ENCODE data around the gene CRACR2B. TPM values are rescaled to one million over a fixed set of nuclear protein-coding genes. Genes with fewer than 3 reads are reported as not detected.
A peak's percentile ranks its signal among the peaks of the same experiment; 100 is the strongest.

CRACR2B gene
- total RNA-seq (2021; fragmentation: NEBNext Ultra II Directional; extraction: Animal tissue kit (Norgen Biotek cat#: 25700)), result 1 to 10 TPM in 4 of 6 experiments, under 1 TPM in 2; 0.63 to 2.2 (median 1.2) TPM
- long read RNA-seq, partial matches to known transcripts, result 1 of 2 reads
- long read RNA-seq, other reads (novel, unspliced or antisense), result 0 of 2 reads

- H3K4me1 Mint-ChIP-seq (ENCODE audit: low read depth), result peaks cover 11% of the 10 kb centered on the region
- H3K36me3 Mint-ChIP-seq (ENCODE audit: low read depth), result peaks cover 6% of the 10 kb centered on the region; the same call in 1 of the 2 replicates
- TF ChIP-seq CTCF (IDR thresholded peaks at IDR 0.05), result no peak
- DNase-seq, result no peak
- H3K27me3 Mint-ChIP-seq (ENCODE audit: insufficient read depth), result peaks cover 15% of the 10 kb centered on the region
- H3K9me3 Mint-ChIP-seq, result no peaks in the 10 kb centered on the region
- no peak within 1 kb of the TSS; the same call in 1 of the 2 replicates for H3K27ac Mint-ChIP-seq
- no peak within 1 kb of the TSS for H3K4me3 Mint-ChIP-seq
These were observed at the start of gene CRACR2B for GRCh38 chr11:827897-828192. CRACR2B (plus strand) TSS chr11:827919; CDS start chr11:828608, 689 bp downstream.

DNA sequence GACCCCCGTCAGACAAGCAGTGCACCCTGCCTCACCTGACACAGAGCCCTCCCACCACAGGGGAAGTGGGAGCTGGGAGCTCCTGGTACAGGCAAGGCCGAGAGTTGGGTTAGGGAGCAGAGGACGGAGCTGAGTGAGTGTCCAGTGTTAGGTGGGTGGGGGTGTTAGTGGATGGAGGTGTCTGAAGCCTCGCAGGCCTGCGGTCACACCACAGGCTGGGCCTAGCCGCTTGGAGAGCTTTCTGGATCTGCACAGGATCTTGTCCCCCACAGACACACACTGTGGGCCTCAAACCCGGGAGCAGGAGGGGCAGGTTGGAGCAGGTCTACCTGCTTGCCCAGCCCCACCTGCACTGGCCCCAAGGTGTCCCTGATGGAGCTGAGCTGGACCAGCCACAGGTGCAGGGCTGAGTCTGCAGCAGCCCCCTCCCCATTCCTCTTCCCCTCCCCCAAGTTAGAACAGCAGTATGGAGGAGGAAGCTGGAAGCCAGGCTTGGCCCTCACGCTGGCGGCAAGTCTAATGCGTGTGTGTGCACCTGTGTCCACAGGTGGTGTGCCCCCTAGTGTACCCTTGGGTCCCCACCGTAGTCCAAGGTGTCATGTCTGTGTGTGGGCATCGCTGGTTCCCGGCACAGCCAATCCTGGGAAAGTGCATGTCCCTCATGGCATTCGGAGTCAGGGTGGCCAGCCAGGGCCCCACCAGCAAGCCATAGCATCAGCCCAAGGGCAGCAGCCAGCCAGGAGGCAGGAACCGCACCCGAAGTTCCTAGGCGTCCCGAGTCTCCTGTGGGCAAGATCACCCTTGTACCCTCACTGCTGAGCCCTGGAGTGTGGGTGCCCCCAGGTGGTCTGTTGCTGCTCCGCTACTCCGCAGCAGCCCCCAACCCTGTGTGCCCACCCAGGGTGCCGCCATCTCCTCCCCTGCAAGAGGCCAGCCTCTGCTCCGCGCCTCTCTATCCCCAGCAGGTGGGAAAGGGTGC lies 48.5 kb upstream of the CRACR2B start:
- peaks cover 4% of the 10 kb centered on the region; the same call in 1 of the 2 replicates for H3K27me3 Mint-ChIP-seq (ENCODE audit: insufficient read depth)
- no peak overlapping the region for H3K27ac Mint-ChIP-seq
- H3K9me3 Mint-ChIP-seq, result no peaks in the 10 kb centered on the region
- H3K4me3 Mint-ChIP-seq, result no peak overlapping the region
- peaks cover 6% of the 10 kb centered on the region for H3K36me3 Mint-ChIP-seq (ENCODE audit: low read depth)
- peak; percentile 21; the same call in 1 of the 2 replicates for TF ChIP-seq CTCF (IDR thresholded peaks at IDR 0.05)
- H3K4me1 Mint-ChIP-seq (ENCODE audit: low read depth), result peaks cover 35% of the 10 kb centered on the region
- no peak for DNase-seq

- H3K4me1 Mint-ChIP-seq (ENCODE audit: low read depth), result peaks cover 32% of the 10 kb centered on the region
- peaks cover 6% of the 10 kb centered on the region for H3K36me3 Mint-ChIP-seq (ENCODE audit: low read depth)
- H3K4me3 Mint-ChIP-seq, result no peak overlapping the region
- peaks cover 4% of the 10 kb centered on the region; the same call in 1 of the 2 replicates for H3K27me3 Mint-ChIP-seq (ENCODE audit: insufficient read depth)
- no peak overlapping the region for H3K27ac Mint-ChIP-seq
- no peaks in the 10 kb centered on the region for H3K9me3 Mint-ChIP-seq
- TF ChIP-seq CTCF (IDR thresholded peaks at IDR 0.05), result no peak
- no peak for DNase-seq
These were observed 47.7 kb upstream of the CRACR2B start for GRCh38 chr11:779955-780532.

DNA sequence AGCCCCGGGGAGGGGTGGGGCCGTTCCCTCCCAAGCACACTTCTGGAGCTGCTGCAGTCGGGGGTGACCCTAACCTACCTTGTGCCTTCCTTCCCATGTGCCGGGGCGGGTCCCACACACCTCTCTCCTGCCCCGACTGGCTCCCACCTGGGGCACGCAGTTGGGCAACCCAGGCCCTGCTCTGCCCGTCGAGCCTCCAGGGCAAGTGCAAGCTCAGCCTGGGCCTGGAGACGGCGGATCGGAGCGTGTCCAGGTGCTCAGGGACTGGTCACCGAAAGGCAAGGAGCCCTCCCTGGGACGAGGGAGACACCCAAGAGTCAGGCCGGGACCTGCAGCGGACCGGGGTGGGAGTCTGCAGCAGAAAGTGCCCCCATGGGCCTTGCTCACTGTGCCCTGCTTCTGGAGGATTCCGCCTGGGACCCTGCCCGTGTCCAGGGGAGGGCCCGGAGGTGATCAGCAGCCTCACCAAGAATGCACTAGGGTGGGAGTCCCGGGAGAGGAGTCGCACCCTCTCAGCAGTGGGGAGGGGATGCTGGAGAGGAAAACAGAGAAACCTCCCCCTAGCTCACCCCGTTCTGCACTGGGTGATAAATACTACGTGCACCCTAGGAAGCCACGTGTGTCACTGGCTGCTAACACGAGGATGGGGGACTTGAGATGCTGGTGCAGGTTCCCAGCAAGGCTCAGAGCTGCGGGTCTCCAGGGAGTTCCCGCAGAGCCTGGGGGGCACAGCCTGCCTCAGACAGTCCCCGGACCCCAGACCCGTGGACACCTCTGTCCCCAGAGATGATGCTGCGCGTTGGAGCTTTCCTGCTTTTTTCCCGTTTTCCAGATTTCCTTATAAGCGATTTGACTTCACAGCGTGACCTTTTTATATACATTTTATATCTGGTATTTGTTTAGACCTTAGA lies 45.2 kb upstream of the CRACR2B start:
- Mint-ChIP-seq H3K27me3 (ENCODE audit: insufficient read depth) (no peaks in the 10 kb centered on the region; the same call in 1 of the 2 replicates), H3K36me3 (ENCODE audit: low read depth) (peaks cover 6% of the 10 kb centered on the region), H3K9me3 (no peaks in the 10 kb centered on the region)

More for the DNA sequence above, 45.2 kb upstream of the CRACR2B start:
- Mint-ChIP-seq H3K27ac (no peak overlapping the region), H3K4me1 (ENCODE audit: low read depth) (peaks cover 17% of the 10 kb centered on the region), H3K4me3 (no peak overlapping the region)
- no peak for TF ChIP-seq CTCF (IDR thresholded peaks at IDR 0.05)
- DNase-seq, result no peak

Measured in HFFc6 (cell line).